Measurements from ENCODE around the gene REEP6.

DNA sequence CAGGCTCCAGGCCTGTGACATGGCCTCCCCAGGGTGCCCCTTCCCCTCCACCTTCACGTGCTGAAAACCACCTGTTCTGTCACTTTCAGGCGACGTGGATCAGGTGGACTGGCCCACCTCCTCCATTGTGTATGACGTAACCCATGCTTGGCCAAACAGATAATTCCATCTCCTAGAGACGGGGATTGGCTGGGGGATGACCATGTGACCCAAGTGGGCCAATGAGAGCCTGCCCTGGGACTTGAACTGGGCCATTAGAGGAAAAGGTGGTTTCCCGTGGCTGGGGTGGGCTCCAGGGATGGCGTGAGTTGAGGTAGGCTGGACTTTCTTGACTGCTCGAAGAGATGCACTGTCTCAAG lies 25.4 kb downstream of the REEP6 start:
- TF ChIP-seq CTCF (IDR thresholded peaks at IDR 0.05 in 4 of 5, conservative IDR thresholded peaks at IDR 0.05 in 1 of 5) (no peak), POLR2A (IDR thresholded peaks at IDR 0.05) (no peak)
